NCI-H2227 (cell line): ENCODE results near the gene SPEN.

ENCODE experiments used
- DNase-seq: peaks from one replicate; lab custom pipeline; 2025; ENCODE audit not compliant: unreplicated experiment; lab: John Stamatoyannopoulos, UW

SPEN gene

DNA sequence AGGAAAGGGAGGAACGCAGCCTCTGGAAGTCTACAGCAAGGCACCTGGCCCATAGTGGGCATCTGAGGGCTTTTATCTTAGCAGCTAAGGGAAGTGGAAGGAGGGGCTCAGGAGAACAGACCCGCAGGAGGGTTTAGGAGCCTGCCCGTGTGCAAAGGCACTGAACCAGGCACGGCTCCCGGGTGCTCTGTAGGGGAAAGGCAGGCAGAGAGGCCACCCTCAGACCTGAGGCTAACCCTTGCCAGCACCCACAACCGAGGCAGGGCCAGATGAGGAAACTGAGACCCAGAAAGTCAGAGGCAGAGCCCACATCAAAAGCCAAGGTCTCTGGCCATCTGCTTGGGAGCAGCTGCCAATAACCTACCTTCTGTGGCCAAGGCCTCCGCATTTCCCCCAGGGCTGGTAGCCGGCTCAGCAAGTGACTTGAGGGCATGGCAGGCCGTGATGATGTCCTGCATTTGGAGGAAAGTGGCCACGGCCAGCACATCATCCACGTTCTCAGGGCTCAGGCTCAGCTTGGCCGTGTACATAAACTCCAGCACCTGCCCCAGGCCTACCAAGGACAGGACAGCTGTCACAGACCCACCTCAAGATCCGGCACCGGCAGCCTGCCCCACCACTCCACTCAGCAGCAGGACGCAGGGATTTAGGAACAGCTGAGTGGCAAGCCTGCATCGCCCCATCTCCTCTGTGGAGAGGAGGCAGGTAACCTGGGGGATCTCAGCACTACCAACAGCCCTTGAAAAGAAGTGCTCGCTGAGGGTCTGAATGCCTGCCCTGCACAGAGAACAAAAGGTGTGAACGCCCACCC is 99.3 kb downstream of the SPEN start:
- no peak for DNase-seq

DNA sequence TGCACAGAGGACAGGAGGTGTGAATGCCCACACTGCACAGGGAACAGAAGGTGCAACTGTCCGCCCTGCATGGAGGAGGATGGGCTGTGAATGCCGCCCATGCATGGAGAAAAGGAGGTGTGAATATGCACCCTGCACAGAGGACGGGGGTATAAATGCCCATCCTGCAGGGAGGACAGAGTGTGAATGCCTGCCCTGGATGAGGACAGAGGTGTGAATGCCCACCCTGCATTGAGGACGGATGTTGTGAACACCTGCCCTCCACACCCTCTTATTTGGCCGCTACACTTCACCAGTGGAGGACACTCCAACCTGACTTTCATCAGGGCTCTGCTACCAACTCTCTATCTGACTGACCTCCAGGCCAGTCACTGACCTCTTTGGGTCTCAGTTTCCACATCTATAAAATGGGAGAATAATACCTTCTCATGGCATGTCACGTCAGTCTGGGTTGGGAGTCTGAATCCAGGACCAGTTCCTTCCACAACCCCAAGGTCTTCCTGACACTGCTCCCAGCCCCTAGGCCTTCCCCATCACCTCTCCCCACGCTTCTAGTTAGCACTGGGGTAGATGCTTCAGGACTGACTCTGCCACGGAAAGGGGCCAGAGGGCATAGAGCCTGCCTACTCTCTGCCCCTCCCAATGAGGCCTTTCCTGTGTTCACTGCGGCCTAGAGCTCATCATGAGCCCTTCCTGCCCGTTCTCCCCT is 100.0 kb downstream of the SPEN start:
- DNase-seq, result no peak

DNA sequence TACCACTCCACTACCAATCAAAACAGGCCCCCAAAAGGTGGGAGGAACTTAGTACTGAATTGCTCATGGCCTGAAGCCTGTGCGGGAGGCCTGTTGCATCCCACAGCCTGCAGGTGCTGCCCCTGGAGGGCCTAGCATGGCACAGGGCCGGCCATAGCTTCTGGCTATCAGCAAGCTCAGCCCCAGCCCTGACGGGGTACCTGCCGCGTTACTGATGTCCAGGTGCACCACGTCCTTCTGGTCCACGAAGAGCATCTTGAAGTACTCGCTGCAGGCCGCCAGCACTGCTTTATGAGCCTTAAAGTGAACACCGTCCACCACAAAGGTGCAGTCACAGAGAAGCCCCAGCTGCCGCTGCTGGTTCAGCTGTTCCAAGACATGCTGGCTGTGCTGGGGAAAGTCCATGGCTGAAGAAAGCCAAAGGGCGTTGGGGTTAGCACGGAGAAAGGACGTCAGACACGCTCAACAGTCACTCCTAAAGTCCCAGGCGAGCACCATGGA is 100.6 kb downstream of the SPEN start:
- DNase-seq, result no peak

GRCh38 chr1:15948595-15949452 is 101.3 kb downstream of the SPEN start:
- DNase-seq, result no peak

GRCh38 chr1:15949453-15950245 is 102.1 kb downstream of the SPEN start:
- DNase-seq, result no peak

DNA sequence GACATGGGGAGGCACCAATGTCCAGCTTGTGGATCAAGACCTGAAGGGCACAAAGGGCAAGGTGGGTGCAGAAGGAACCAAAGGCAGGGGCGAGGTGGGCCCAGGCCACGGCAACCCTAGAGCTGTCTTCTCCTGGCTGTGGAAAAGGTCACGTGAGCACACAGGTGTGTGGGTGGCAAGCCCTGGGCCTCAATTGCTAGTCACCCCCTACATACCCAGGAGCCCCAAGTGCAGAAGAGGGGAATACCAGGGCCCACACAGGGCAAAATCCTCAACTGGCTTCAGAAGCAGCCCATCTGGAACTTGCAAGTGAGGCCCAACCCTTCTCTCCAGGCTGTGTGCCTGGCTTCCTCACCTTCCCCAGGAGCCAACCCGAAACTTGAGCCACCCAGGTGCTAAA is 102.8 kb downstream of the SPEN start:
- no peak for DNase-seq

DNA sequence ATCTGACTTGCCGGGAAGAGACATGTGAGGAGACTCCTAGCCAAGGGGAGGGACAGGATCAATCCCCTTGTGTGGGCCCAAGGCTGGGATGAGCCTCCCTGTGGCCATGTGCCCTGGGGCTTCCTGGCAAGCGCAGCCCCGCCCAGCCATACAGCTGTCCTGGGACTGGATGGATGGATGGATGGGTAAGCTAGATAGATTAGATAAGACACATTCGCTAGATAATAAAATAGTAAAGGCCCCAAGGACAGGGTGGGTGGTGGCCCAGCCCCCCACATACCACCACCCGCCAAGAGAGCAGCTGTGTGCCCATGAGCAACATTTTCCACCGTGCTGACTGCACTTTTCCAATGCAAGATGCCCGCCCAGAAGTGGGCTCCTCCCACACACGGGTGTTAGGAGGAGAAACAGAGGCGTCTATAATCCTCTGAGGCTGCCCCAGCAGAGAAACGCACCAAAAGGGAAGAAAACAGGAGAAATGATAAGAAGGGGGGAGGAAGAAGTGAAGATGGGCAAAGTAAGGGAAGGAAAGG is 103.3 kb downstream of the SPEN start:
- no peak for DNase-seq

DNA sequence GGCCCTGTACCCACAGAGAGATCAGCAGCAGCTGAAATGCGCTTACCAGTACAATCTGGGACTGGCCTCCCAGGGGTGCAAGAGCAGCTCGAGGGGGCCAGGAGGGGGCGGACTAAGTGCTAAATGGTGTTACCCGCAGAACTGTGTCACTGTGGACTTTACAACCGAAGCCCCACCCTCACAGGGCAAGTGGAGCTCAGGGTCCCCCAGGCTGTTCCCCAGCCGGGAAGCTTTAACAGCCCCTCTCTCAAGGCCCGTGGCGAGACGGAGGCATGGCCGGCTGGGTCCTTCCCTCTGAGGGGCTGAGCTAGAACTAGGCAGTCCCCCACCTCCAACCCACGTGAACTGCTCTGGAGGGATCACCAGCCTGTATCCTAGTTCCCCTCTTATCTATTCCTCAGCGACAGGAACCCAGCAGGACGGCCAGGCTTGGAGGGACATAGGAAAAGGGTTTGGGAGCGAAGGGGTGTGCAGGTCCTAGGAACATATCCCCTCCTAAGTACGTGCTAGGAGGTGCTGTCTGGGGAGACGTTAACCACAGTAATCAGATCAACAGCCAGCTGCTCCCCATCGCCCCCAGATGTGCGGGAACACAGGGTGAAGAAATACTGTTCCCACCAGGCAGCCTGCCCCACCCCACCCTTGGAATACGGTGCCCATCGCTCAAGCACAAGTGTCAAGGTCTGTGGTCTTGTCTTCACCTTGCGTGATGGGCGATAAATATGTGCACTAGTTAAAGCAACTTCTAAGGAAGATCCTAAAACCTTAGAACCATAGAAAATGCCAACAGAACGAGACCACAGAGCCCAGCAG is 104.0 kb downstream of the SPEN start:
- DNase-seq, result no peak

- DNase-seq, result no peak
Measured at GRCh38 chr1:15952317-15953258, 105.1 kb downstream of the SPEN start.

GRCh38 chr1:15953294-15953771 is 105.8 kb downstream of the SPEN start:
- DNase-seq, result no peak

- DNase-seq, result peak; percentile 92
Measured at GRCh38 chr1:15953791-15954241, 106.3 kb downstream of the SPEN start.

DNA sequence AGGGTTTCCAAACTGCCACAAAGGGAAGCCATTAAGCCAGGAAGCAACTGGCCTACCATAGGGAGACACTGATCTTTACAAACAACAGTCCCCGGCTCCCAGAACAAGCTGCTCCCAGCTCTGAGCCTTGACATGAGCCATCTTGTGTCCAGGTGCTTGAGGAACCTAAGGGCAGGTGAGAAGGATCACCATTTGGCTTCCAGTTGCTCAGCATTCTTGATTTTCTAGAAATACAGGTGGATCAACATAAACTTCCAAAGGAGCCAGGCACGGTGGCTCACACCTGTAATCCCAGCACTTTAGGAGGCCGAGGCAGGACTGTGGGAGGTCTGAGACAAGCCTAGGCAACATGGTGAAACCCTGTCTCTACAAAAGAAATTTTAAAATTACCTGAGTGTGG is 106.8 kb downstream of the SPEN start:
- DNase-seq, result no peak

GRCh38 chr1:15955552-15955951 is 108.0 kb downstream of the SPEN start:
- DNase-seq, result no peak

- no peak for DNase-seq
Measured at GRCh38 chr1:15956150-15956549, 108.6 kb downstream of the SPEN start.

GRCh38 chr1:15957221-15958095 is 110.0 kb downstream of the SPEN start:
- no peak for DNase-seq

GRCh38 chr1:15958111-15958510 is 110.6 kb downstream of the SPEN start:
- DNase-seq, result no peak

- DNase-seq, result no peak
Measured at GRCh38 chr1:15958793-15959192, 111.3 kb downstream of the SPEN start.
